IMR-90 (cell line): ENCODE data around the gene CTRB2.

ENCODE experiments used
- CTCF ChIP-seq: conservative IDR thresholded peaks from 2 replicates; pipeline ENCODE4 v1.5.1; 2012; ENCODE audit warnings: mild to moderate bottlenecking, low read depth, low read length, improper control_type of control experiment
- FOS ChIP-seq: fragments of 150-350 bp; IDR thresholded peaks from 2 replicates; pipeline ENCODE4 v1.6.1; 2016; ENCODE audit warnings: low read depth, low read length
- POLR2A ChIP-seq: IDR thresholded peaks from 2 replicates; pipeline ENCODE4 v1.6.1; 2012; ENCODE audit warnings: mild to moderate bottlenecking, low read depth, low read length
- RAD21 ChIP-seq: IDR thresholded peaks from 2 replicates; pipeline ENCODE4 v1.6.1; 2012; ENCODE audit warnings: low read length, improper control_type of control experiment

GRCh38 chr16:75193730-75194444 lies 13.1 kb downstream of the CTRB2 start:
- TF ChIP-seq CTCF (no peak), POLR2A (no peak), RAD21 (no peak), FOS (no peak)
